ENCODE measurements around the gene CREG1.

The CREG1 gene

GRCh38 chr1:167524651-167525050 lies 28.9 kb downstream of the CREG1 start:
- no peak overlapping the region for H3K4me3 Mint-ChIP-seq
- peaks cover 33% of the 10 kb centered on the region for H3K4me1 Mint-ChIP-seq
- H3K9me3 Mint-ChIP-seq: no peaks in the 10 kb centered on the region
- H3K27me3 Mint-ChIP-seq: peaks cover 2% of the 10 kb centered on the region
- H3K27ac Mint-ChIP-seq: peak overlapping the region; percentile 52
- no peaks in the 10 kb centered on the region for H3K36me3 Mint-ChIP-seq

- H3K9me3 Mint-ChIP-seq: no peaks in the 10 kb centered on the region
- no peak overlapping the region for H3K27ac Mint-ChIP-seq
- peaks cover 2% of the 10 kb centered on the region for H3K27me3 Mint-ChIP-seq
- peaks cover 32% of the 10 kb centered on the region for H3K4me1 Mint-ChIP-seq
- peaks cover 2% of the 10 kb centered on the region for H3K36me3 Mint-ChIP-seq
- no peak overlapping the region for H3K4me3 Mint-ChIP-seq
Observed at GRCh38 chr1:167522246-167522645, 31.3 kb downstream of the CREG1 start.

DNA sequence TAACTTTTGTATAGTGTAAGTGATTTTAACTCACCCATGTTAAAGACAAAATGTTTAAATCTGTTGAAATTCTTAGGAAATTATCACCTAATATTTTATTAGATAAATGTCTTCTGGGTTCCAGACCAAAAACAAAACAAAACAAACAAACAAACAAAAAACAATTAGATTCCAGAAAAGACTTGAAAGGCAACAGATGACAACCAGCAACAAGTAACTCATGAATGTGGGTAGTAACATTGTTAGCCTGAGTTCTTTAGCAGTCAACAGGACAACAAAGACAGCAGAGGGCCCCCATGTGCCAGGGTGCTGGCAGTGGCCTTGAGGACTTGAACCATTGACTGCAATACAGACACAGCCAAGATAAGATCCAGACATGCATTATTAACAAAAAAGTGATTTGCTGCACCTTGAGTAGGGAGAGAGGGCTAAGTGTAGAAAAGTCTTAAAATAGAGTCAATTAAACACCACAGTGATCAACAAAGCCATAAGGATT lies 32.8 kb downstream of the CREG1 start:
- no peak overlapping the region for H3K4me3 Mint-ChIP-seq
- H3K27me3 Mint-ChIP-seq: no peaks in the 10 kb centered on the region
- H3K27ac Mint-ChIP-seq: no peak overlapping the region
- H3K4me1 Mint-ChIP-seq: peaks cover 36% of the 10 kb centered on the region
- no peaks in the 10 kb centered on the region for H3K9me3 Mint-ChIP-seq
- H3K36me3 Mint-ChIP-seq: peaks cover 12% of the 10 kb centered on the region

- peaks cover 52% of the 10 kb centered on the region for H3K4me1 Mint-ChIP-seq
- peak within 1 kb of the TSS; percentile 100 for H3K27ac Mint-ChIP-seq
- H3K36me3 Mint-ChIP-seq: peaks cover 15% of the 10 kb centered on the region
- H3K9me3 Mint-ChIP-seq: no peaks in the 10 kb centered on the region
- H3K4me3 Mint-ChIP-seq: peak within 1 kb of the TSS; percentile 95
- no peaks in the 10 kb centered on the region for H3K27me3 Mint-ChIP-seq
Observed at GRCh38 chr1:167518331-167518700, 35.2 kb downstream of the CREG1 start, which contains the start of gene CD247. Gene CD247, minus strand, starts transcription at chr1:167518529. Its CDS starts 64 bp downstream, at chr1:167518465.

DNA sequence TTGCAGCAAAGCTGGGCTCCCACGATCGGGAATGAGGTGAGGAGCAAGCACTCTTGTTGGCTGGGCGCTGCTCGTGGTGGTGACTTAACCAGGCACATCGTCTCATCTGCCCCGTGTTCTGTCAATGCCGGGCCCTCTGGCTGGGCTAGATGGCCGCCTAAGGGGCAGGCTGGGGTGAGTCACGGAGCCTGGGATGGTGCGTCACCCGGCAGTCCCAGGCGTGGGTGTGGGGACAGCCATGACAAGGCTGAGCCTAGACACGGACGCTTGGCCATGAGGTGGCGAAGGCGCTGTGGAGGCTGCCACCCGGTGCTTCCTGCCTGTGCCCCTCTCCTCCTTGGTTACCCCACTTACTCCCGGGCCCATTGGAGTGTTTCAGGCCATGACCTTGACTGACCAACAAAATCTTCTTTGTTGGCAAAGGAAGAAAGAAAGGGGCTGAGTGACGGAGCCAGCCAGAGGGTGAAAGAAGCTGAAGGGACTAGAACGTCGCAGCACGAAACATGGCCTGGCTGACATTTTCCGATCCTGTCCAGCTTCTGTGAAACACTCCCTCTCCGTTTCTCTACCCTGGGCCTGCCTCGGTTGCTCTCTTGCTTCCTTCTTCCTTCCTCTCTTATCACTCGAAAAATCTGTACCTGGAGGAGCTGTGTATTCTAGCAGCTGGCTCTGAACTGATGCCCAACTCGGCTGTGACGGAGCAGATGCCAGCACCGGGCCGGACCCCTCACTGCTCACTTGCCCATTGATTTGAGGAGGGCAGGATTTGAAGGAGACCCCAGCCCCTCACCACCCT lies 35.8 kb downstream of the CREG1 start:
- H3K27me3 Mint-ChIP-seq: no peaks in the 10 kb centered on the region

DNA sequence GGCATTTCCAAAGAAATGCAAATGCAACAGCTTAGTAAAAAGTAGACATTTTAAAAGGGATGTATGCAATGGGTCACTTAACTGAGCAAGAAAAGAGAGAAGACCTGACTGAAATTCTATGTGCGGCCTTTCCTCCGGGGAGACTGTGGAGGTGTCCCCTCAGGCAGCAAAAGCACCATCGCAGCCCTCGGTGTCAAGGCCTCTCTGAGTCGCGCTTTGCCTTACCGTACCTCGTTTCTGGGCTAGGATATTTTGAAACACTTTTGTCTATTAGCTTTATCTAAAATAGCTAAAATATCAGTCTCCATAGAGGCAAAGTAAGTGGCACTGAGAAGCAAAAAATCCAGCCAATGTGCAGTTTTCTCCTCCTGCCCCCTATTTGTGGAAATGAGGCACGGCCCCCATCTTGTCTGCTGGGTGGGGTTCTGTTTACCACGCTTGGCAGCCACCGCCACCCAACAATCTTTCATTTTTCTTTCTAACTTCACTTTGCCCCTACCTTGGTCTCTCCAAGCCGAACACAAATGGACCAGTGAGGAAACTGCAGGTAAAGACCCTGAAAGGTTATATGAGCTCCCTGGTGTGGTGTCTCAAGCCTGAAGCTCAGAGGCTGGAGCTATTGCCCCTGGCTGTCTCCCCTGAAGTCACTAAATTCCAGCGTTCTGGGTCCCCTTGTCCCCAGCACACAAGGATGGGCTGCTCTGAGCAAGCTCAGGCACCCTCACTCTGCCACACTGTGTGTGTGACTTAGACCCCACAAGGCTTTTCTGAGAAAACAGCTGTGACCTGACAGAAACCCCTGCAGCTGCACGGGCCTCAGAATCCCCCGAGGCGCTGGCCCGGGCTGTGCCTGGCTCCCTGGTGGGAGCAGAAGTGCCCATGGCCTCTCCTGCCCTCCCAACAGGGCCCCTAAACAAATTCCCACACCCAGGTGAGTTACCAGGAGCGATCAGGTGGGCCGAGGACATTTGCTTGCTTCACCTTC lies 36.9 kb downstream of the CREG1 start:
- Mint-ChIP-seq H3K4me3 (peak overlapping the region; percentile 95), H3K27ac (peak overlapping the region; percentile 100), H3K4me1 (peaks cover 64% of the 10 kb centered on the region), H3K9me3 (no peaks in the 10 kb centered on the region), H3K36me3 (peaks cover 20% of the 10 kb centered on the region), H3K27me3 (no peaks in the 10 kb centered on the region)

More for the DNA sequence above, 35.8 kb downstream of the CREG1 start:
- Mint-ChIP-seq H3K36me3 (peaks cover 15% of the 10 kb centered on the region), H3K4me1 (peaks cover 54% of the 10 kb centered on the region), H3K9me3 (no peaks in the 10 kb centered on the region), H3K27ac (peak overlapping the region; percentile 100), H3K4me3 (peak overlapping the region; percentile 95)

DNA sequence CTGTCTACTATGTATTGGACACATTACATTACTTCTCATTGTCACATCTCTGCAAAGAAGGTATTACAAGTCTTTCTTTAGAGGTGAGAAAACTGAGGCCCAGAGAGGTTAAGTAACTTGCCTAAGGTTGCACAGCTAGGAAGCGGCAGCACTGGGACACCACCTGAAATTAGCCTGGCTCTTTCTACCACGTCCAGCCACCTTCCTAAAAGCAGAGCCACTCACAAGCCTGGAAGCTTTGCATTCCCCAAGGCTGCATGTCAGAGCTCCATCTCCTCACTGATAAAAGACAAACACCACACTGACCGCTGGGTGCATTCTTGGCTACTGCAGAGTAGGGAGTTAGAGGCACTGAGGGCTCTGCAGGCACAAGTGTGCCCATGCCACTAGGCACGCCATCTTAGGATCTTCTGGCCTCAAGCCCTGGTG lies 37.7 kb downstream of the CREG1 start:
- Mint-ChIP-seq H3K4me1 (peaks cover 68% of the 10 kb centered on the region), H3K27ac (peak overlapping the region; percentile 100), H3K27me3 (no peaks in the 10 kb centered on the region), H3K4me3 (peak overlapping the region; percentile 95), H3K36me3 (peaks cover 23% of the 10 kb centered on the region), H3K9me3 (no peaks in the 10 kb centered on the region)

DNA sequence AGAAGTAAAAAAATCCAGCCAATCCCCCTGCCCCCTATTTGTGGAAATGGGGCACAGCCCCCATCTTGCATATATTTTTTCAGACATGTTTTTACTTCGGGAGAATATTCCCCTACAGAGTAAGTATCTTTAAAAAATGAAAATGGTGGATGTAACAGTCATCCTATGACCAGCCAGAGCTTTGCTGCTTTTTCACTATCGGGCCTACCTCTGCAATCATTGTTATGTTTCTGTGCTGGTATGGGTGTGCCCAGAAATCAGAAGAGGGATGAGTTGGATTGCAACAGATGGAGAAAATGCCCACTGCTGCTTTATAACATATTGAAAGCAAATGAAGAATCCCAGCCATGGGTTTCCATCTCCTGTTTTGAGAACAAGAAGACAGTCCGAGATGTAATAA lies 38.1 kb downstream of the CREG1 start:
- peaks cover 68% of the 10 kb centered on the region for H3K4me1 Mint-ChIP-seq
- H3K36me3 Mint-ChIP-seq: peaks cover 23% of the 10 kb centered on the region
- H3K27ac Mint-ChIP-seq: peak overlapping the region; percentile 100
- H3K4me3 Mint-ChIP-seq: peak overlapping the region; percentile 95
- H3K9me3 Mint-ChIP-seq: no peaks in the 10 kb centered on the region
- no peaks in the 10 kb centered on the region for H3K27me3 Mint-ChIP-seq

- Mint-ChIP-seq H3K27me3 (no peaks in the 10 kb centered on the region), H3K36me3 (peaks cover 26% of the 10 kb centered on the region), H3K4me3 (peak overlapping the region; percentile 95), H3K9me3 (no peaks in the 10 kb centered on the region), H3K4me1 (peaks cover 71% of the 10 kb centered on the region), H3K27ac (peak overlapping the region; percentile 100)
Observed at GRCh38 chr1:167514288-167514687, 39.3 kb downstream of the CREG1 start.

- Mint-ChIP-seq H3K4me3 (peak overlapping the region; percentile 86), H3K27me3 (no peaks in the 10 kb centered on the region), H3K36me3 (peaks cover 38% of the 10 kb centered on the region), H3K27ac (peak overlapping the region; percentile 98), H3K9me3 (no peaks in the 10 kb centered on the region), H3K4me1 (peaks cover 86% of the 10 kb centered on the region)
Observed at GRCh38 chr1:167512046-167512654, 41.4 kb downstream of the CREG1 start.

- H3K36me3 Mint-ChIP-seq: peaks cover 35% of the 10 kb centered on the region
- peak overlapping the region; percentile 98 for H3K27ac Mint-ChIP-seq
- H3K9me3 Mint-ChIP-seq: no peaks in the 10 kb centered on the region
- H3K4me3 Mint-ChIP-seq: peak overlapping the region; percentile 86
- peaks cover 89% of the 10 kb centered on the region for H3K4me1 Mint-ChIP-seq
- H3K27me3 Mint-ChIP-seq: no peaks in the 10 kb centered on the region
Observed at GRCh38 chr1:167511374-167511986, 42.1 kb downstream of the CREG1 start.

DNA sequence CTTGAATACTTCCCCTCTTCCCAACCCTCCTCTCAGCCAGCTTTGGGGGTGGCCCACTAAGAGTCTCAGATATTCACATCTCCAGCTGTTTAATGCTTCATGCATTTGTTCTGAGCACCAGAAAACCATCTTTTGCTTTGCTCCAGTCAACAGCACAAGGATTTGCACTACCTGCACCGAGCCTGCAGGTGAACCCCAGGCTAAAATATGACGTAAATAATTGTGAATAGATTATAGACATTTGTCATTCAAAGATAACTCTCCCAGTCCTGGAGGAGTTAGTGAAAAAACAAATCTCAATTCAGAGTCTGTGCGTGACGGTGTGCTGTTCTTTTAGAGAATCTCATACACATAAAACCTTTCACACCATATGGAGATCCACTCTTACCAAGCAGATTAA lies 42.7 kb downstream of the CREG1 start:
- peaks cover 33% of the 10 kb centered on the region for H3K36me3 Mint-ChIP-seq
- no peaks in the 10 kb centered on the region for H3K27me3 Mint-ChIP-seq
- H3K4me1 Mint-ChIP-seq: peaks cover 91% of the 10 kb centered on the region
- H3K9me3 Mint-ChIP-seq: no peaks in the 10 kb centered on the region
- peak overlapping the region; percentile 90 for H3K27ac Mint-ChIP-seq
- peak overlapping the region; percentile 75 for H3K4me3 Mint-ChIP-seq

- peak overlapping the region; percentile 90 for H3K27ac Mint-ChIP-seq
- H3K4me1 Mint-ChIP-seq: peaks cover 91% of the 10 kb centered on the region
- peaks cover 31% of the 10 kb centered on the region for H3K36me3 Mint-ChIP-seq
- no peaks in the 10 kb centered on the region for H3K9me3 Mint-ChIP-seq
- H3K4me3 Mint-ChIP-seq: peak overlapping the region; percentile 75
- H3K27me3 Mint-ChIP-seq: no peaks in the 10 kb centered on the region
Observed at GRCh38 chr1:167510244-167510643, 43.3 kb downstream of the CREG1 start.

DNA sequence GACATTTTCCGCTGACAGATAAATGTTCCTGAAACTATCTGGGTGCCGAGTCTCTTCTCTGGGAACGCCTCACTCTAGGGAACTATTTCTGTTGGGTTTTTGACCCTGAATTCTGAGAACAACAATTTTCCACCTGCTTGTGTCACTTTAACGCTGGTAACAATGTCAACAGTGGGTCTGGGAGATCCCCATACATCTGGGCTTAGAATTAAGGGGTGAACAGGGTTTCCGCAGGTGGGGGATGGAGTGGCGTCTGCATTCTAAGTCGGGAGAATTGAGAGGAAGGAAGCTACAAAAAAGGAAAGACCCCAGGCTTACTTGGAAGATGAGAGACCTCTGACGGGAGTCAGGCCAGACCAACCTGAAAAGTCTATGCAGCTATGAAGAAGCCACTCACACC lies 44.0 kb downstream of the CREG1 start:
- Mint-ChIP-seq H3K4me3 (peak overlapping the region; percentile 75), H3K27me3 (no peaks in the 10 kb centered on the region), H3K9me3 (no peaks in the 10 kb centered on the region), H3K4me1 (peaks cover 93% of the 10 kb centered on the region), H3K36me3 (peaks cover 31% of the 10 kb centered on the region), H3K27ac (peak overlapping the region; percentile 79)

DNA sequence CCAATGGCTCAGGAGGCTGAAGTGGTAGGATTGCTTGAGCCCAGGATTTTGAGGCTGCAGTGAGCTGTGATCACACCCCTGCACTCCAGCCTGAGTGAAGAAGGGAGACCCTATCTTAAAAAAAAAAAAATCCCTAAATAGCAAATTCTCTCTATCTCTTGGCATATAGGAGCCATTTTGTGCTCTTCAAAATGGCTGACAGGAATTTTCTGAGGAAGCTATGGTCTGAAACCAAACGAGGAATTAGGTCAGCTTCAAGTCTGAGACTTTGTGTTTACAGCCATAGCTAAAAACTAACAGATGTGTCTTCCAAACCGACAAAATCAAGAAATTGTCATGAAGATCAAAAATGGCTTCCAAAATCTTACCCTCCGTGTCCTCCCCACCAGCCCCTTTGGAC lies 45.8 kb downstream of the CREG1 start:
- Mint-ChIP-seq H3K4me3 (peak overlapping the region; percentile 61), H3K36me3 (peaks cover 39% of the 10 kb centered on the region), H3K27me3 (no peaks in the 10 kb centered on the region), H3K9me3 (no peaks in the 10 kb centered on the region), H3K27ac (peak overlapping the region; percentile 92), H3K4me1 (peaks cover 99% of the 10 kb centered on the region)

All from activated naive CD4-positive, alpha-beta T cell treated with anti-CD3 and anti-CD28 coated beads, Interleukin-2, amount 50 U/mL, for 24 hours (primary cell).